Transverse colon (tissue), 3 donors: Measurements from ENCODE around the gene TOB2.

Source experiments
- CTCF ChIP-seq, 5 experiments: fragments of 200-600 bp in 3 of 5; fragments of 450-650 bp in 2 of 5; sonication (generic) in 3 of 5; IDR thresholded peaks; 1 replicate in 2 of 5; 2 replicates in 3 of 5; pipeline ENCODE4 v1.5.1; 2016 to 2017; ENCODE audit warnings: antibody characterized with exemption in 5 of 5, inconsistent platforms in 3 of 5, mild to moderate bottlenecking in 2 of 5, moderate library complexity in 1 of 5
- EP300 ChIP-seq: sonication (generic); formaldehyde crosslinking; IDR thresholded peaks from one replicate; pipeline ENCODE4 v1.6.1; 2017; ENCODE audit warnings: antibody characterized with exemption, low read depth

- no peak for TF ChIP-seq CTCF (IDR thresholded peaks at IDR 0.05)
- no peak for TF ChIP-seq EP300
These were observed 11.0 kb downstream of the TOB2 start for GRCh38 chr22:41435560-41435959.
